Left ventricle myocardium inferior (tissue), 1 donor: ENCODE measurements around the gene KCNJ5. TPM values are rescaled to one million over a fixed set of nuclear protein-coding genes. Genes with fewer than 3 reads are reported as not detected.

Experiments used
- DNase-seq: peaks from one replicate; pipeline ENCODE4 v3.0.0-alpha.2; 2020
- H3K27ac ChIP-seq: fragments of 200-600 bp; replicated peaks from 2 replicates; pipeline ENCODE4 v1.8.0; 2021
- H3K27me3 ChIP-seq: fragments of 200-600 bp; 2 replicates; pipeline ENCODE4 v1.8.0; 2021; ENCODE audit warnings: low read depth
- H3K36me3 ChIP-seq: fragments of 200-600 bp; 2 replicates; pipeline ENCODE4 v1.8.0; 2021
- H3K4me1 ChIP-seq: fragments of 200-600 bp; 2 replicates; pipeline ENCODE4 v1.8.0; 2021
- H3K4me3 ChIP-seq: fragments of 200-600 bp; 2 replicates; pipeline ENCODE4 v1.8.0; 2021; ENCODE audit warnings: mild to moderate bottlenecking, moderate library complexity
- H3K9me3 ChIP-seq: fragments of 200-600 bp; replicated peaks from 2 replicates; pipeline ENCODE4 v1.8.0; 2021
- CTCF ChIP-seq: fragments of 200-600 bp; IDR thresholded peaks from 2 replicates; pipeline ENCODE4 v1.8.0; 2021; ENCODE audit warnings: antibody characterized with exemption, mild to moderate bottlenecking, borderline replicate concordance
- intact Hi-C: fragments of 100-400 bp; cut with micrococcal nuclease; formaldehyde crosslinking; loops from one replicate; pipeline ENCODE4 v1.11.0; 2022
- total RNA-seq: library from RNA; stranded (reverse); fragmentation: NEBNext Ultra II Directional; extraction: Animal tissue kit (Norgen Biotek cat#: 25700); gene quantifications from one replicate; pipeline ENCODE4 v1.2.1, GENCODE V29; 2021
- donor health status: DM: no; HTN: yes; CAD: no; lungs with severe emphysema.

Gene KCNJ5
- total RNA-seq, 1 donor from 2014 or later = 5.4 TPM

- Histone ChIP-seq H3K27ac (no peak overlapping the region), H3K27me3 (no peaks in the 10 kb centered on the region), H3K4me3 (no peak overlapping the region), H3K4me1 (peaks cover 1% of the 10 kb centered on the region), H3K36me3 (no peaks in the 10 kb centered on the region), H3K9me3 (no peaks in the 10 kb centered on the region)
- TF ChIP-seq CTCF = no peak
- no peak for DNase-seq
- intact Hi-C loops = no loop called here
Measured at GRCh38 chr11:128865490-128865889, 25.7 kb upstream of the KCNJ5 start.

- H3K4me1 ChIP-seq = no peaks in the 10 kb centered on the region
- intact Hi-C loops = no loop called here
- DNase-seq = no peak
- H3K27me3 ChIP-seq = no peaks in the 10 kb centered on the region
- H3K27ac ChIP-seq = no peak within 1 kb of the TSS
- no peak within 1 kb of the TSS for H3K4me3 ChIP-seq
- H3K9me3 ChIP-seq = no peaks in the 10 kb centered on the region
- H3K36me3 ChIP-seq = no peaks in the 10 kb centered on the region
- TF ChIP-seq CTCF = no peak
Measured at GRCh38 chr11:128867277-128867676, 23.9 kb upstream of the KCNJ5 start, which contains the start of gene KCNJ1. Gene KCNJ1, minus strand, starts transcription at chr11:128867296. Its CDS starts 27,053 bp downstream, at chr11:128840243.

- Histone ChIP-seq H3K9me3 (no peaks in the 10 kb centered on the region), H3K4me1 (no peaks in the 10 kb centered on the region), H3K27me3 (no peaks in the 10 kb centered on the region), H3K4me3 (no peak overlapping the region), H3K27ac (no peak overlapping the region), H3K36me3 (no peaks in the 10 kb centered on the region)
- no peak for TF ChIP-seq CTCF
- no peak for DNase-seq
- intact Hi-C loops = no loop called here
Measured at GRCh38 chr11:128868841-128869671, 22.1 kb upstream of the KCNJ5 start.

GRCh38 chr11:128871168-128871610, 20.0 kb upstream of the KCNJ5 start:
- DNase-seq = no peak
- H3K36me3 ChIP-seq = no peaks in the 10 kb centered on the region
- no peak for TF ChIP-seq CTCF
- no peak overlapping the region for H3K4me3 ChIP-seq
- H3K4me1 ChIP-seq = no peaks in the 10 kb centered on the region
- H3K9me3 ChIP-seq = no peaks in the 10 kb centered on the region
- H3K27ac ChIP-seq = no peak overlapping the region
- no peaks in the 10 kb centered on the region for H3K27me3 ChIP-seq
- intact Hi-C loops = no loop called here

GRCh38 chr11:128872094-128872493, 19.1 kb upstream of the KCNJ5 start:
- TF ChIP-seq CTCF = no peak
- Histone ChIP-seq H3K27me3 (no peaks in the 10 kb centered on the region), H3K36me3 (no peaks in the 10 kb centered on the region), H3K4me3 (no peak overlapping the region), H3K4me1 (no peaks in the 10 kb centered on the region), H3K27ac (no peak overlapping the region), H3K9me3 (no peaks in the 10 kb centered on the region)
- intact Hi-C loops = no loop called here
- DNase-seq = no peak
